ENCODE data around the gene PTGES2. TPM values are rescaled to one million over a fixed set of nuclear protein-coding genes. Genes with fewer than 3 reads are reported as not detected.

The PTGES2 gene
- total RNA-seq, 1 donor from 2014 or later = 44.1 TPM

DNA sequence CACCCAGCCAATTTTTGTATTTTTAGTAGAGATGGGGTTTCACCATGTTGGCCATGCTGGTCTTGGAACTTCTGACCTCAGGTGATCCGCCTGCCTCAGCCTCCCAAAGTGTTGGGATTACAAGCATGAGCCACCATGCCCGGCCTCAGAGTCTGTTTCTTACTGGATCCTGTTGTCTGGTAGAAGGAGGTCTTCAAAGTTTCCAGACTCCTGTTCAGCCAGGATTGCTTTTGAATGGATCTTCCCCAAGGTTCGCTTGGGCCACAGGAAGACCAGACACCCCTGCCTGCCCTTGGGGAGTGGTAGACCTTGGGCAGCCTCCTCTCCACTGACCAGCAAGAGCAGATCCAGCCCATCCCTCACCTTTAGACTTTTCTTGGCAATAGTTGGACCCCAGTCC, 14.1 kb upstream of the PTGES2 start:
- no peaks in the 10 kb centered on the region for H3K9me3 ChIP-seq (ENCODE audit: insufficient read depth, low read depth, low read length)

DNA sequence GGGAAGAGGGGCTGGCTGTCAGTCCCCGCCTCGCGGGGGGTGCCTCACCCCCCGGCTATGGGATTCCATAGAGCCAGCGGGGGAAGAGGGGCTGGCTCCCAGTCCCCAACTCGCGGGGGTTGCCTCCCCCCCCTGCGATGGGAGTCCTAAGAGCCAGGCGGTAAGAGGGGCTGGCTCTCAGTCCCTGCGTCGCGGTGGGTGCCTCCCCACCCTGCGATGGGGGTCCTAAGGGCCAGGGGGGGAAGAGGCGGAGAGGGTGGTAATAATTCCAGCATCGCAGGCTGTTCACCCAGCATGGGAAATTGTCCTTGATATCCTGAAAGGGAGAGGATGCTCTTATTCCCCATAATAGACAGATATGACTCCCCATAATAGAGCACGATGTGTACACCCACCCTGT, 12.1 kb upstream of the PTGES2 start:
- Histone ChIP-seq H3K79me2 (ENCODE audit: insufficient read depth, low read length) (no peaks in the 10 kb centered on the region), H3K27ac (ENCODE audit: low read depth, low read length) (no peak overlapping the region), H4K20me1 (ENCODE audit: insufficient read depth, low read length) (no peaks in the 10 kb centered on the region), H3K27me3 (ENCODE audit: insufficient read depth, low read length) (no peaks in the 10 kb centered on the region), H2AFZ (ENCODE audit: low read depth, low read length) (no peak overlapping the region), H3K4me3 (ENCODE audit: insufficient read depth, low read depth, low read length) (no peak overlapping the region), H3K4me1 (ENCODE audit: insufficient read depth, low read length) (peaks cover 14% of the 10 kb centered on the region), H3K9ac (ENCODE audit: low read length) (no peak overlapping the region), H3K9me3 (ENCODE audit: insufficient read depth, low read depth, low read length) (no peaks in the 10 kb centered on the region), H3K4me2 (ENCODE audit: low read length) (no peak overlapping the region), H3K36me3 (ENCODE audit: insufficient read depth, low read length) (no peaks in the 10 kb centered on the region)
- H3K27me3 Mint-ChIP-seq (ENCODE audit: low read depth, unreplicated experiment) = peaks cover 16% of the 10 kb centered on the region
- no peaks in the 10 kb centered on the region for H3K36me3 Mint-ChIP-seq (ENCODE audit: low read depth, unreplicated experiment)
- H3K27ac Mint-ChIP-seq (ENCODE audit: unreplicated experiment) = no peak overlapping the region
- FAIRE-seq (no peak), DNase-seq (ENCODE audit: low read depth) (no peak)
- H3K4me3 Mint-ChIP-seq (ENCODE audit: unreplicated experiment) = no peak overlapping the region
- H3K9me3 Mint-ChIP-seq (ENCODE audit: unreplicated experiment) = peaks cover 2% of the 10 kb centered on the region
- peaks cover 4% of the 10 kb centered on the region for H3K4me1 Mint-ChIP-seq (ENCODE audit: low read depth, unreplicated experiment)
- TF ChIP-seq, protein P1, sequence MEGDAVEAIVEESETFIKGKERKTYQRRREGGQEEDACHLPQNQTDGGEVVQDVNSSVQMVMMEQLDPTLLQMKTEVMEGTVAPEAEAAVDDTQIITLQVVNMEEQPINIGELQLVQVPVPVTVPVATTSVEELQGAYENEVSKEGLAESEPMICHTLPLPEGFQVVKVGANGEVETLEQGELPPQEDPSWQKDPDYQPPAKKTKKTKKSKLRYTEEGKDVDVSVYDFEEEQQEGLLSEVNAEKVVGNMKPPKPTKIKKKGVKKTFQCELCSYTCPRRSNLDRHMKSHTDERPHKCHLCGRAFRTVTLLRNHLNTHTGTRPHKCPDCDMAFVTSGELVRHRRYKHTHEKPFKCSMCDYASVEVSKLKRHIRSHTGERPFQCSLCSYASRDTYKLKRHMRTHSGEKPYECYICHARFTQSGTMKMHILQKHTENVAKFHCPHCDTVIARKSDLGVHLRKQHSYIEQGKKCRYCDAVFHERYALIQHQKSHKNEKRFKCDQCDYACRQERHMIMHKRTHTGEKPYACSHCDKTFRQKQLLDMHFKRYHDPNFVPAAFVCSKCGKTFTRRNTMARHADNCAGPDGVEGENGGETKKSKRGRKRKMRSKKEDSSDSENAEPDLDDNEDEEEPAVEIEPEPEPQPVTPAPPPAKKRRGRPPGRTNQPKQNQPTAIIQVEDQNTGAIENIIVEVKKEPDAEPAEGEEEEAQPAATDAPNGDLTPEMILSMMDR (IDR thresholded peaks at IDR 0.05; ENCODE audit: insufficient read depth, low read depth, low read length) = no peak
- TF ChIP-seq EZH2 (IDR thresholded peaks at IDR 0.05; ENCODE audit: insufficient read depth, low read length) = no peak

More for the DNA sequence above, 14.1 kb upstream of the PTGES2 start:
- Histone ChIP-seq H3K4me1 (ENCODE audit: insufficient read depth, low read length) (peaks cover 13% of the 10 kb centered on the region), H4K20me1 (ENCODE audit: insufficient read depth, low read length) (no peaks in the 10 kb centered on the region), H2AFZ (ENCODE audit: low read depth, low read length) (no peak overlapping the region), H3K4me3 (ENCODE audit: insufficient read depth, low read depth, low read length) (no peak overlapping the region), H3K9ac (ENCODE audit: low read length) (no peak overlapping the region), H3K27me3 (ENCODE audit: insufficient read depth, low read length) (no peaks in the 10 kb centered on the region), H3K27ac (ENCODE audit: low read depth, low read length) (no peak overlapping the region), H3K36me3 (ENCODE audit: insufficient read depth, low read length) (no peaks in the 10 kb centered on the region), H3K4me2 (ENCODE audit: low read length) (no peak overlapping the region), H3K79me2 (ENCODE audit: insufficient read depth, low read length) (no peaks in the 10 kb centered on the region)
- Mint-ChIP-seq H3K4me1 (ENCODE audit: low read depth, unreplicated experiment) (peaks cover 4% of the 10 kb centered on the region), H3K9me3 (ENCODE audit: unreplicated experiment) (no peaks in the 10 kb centered on the region), H3K27me3 (ENCODE audit: low read depth, unreplicated experiment) (peaks cover 16% of the 10 kb centered on the region), H3K4me3 (ENCODE audit: unreplicated experiment) (no peak overlapping the region), H3K27ac (ENCODE audit: unreplicated experiment) (no peak overlapping the region), H3K36me3 (ENCODE audit: low read depth, unreplicated experiment) (no peaks in the 10 kb centered on the region)
- DNase-seq (ENCODE audit: low read depth) (no peak), FAIRE-seq (no peak)
- no peak for TF ChIP-seq EZH2 (IDR thresholded peaks at IDR 0.05; ENCODE audit: insufficient read depth, low read length)

DNA sequence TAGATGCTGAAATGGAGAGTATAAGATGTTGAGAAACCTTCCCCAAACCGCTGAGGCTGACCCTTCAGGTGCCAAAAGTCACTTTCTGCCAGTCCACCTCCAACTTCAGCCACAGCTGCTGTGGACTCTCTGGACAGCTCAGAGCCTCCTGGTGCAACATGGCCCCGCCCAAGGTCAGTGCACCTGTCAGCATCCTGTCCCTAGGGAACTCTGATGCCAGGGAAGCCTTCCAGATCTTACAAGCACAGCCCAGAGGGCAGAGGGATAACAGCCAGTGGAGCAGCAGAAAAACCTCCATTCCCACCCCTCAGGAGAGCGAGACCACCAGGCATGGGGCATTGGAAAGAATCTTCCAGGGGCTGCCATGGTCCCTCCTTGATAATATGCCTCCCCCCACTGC, 10.5 kb upstream of the PTGES2 start:
- no peaks in the 10 kb centered on the region for H3K36me3 ChIP-seq (ENCODE audit: insufficient read depth, low read length)
- no peak for FAIRE-seq
- Mint-ChIP-seq H3K27me3 (ENCODE audit: low read depth, unreplicated experiment) (peaks cover 22% of the 10 kb centered on the region), H3K36me3 (ENCODE audit: low read depth, unreplicated experiment) (no peaks in the 10 kb centered on the region), H3K27ac (ENCODE audit: unreplicated experiment) (no peak overlapping the region), H3K9me3 (ENCODE audit: unreplicated experiment) (peaks cover 8% of the 10 kb centered on the region), H3K4me3 (ENCODE audit: unreplicated experiment) (no peak overlapping the region), H3K4me1 (ENCODE audit: low read depth, unreplicated experiment) (peaks cover 4% of the 10 kb centered on the region)
- peaks cover 14% of the 10 kb centered on the region for H3K4me1 ChIP-seq (ENCODE audit: insufficient read depth, low read length)
- no peak overlapping the region for H3K4me3 ChIP-seq (ENCODE audit: insufficient read depth, low read depth, low read length)
- H4K20me1 ChIP-seq (ENCODE audit: insufficient read depth, low read length) = no peaks in the 10 kb centered on the region
- no peaks in the 10 kb centered on the region for H3K79me2 ChIP-seq (ENCODE audit: insufficient read depth, low read length)
- no peak overlapping the region for H3K4me2 ChIP-seq (ENCODE audit: low read length)
- no peak overlapping the region for H2AFZ ChIP-seq (ENCODE audit: low read depth, low read length)
- DNase-seq (ENCODE audit: low read depth) = no peak
- H3K9ac ChIP-seq (ENCODE audit: low read length) = no peak overlapping the region
- peaks cover 6% of the 10 kb centered on the region for H3K27me3 ChIP-seq (ENCODE audit: insufficient read depth, low read length)
- TF ChIP-seq, protein P1 (IDR thresholded peaks at IDR 0.05; ENCODE audit: insufficient read depth, low read depth, low read length) = no peak
- no peak for TF ChIP-seq EZH2 (IDR thresholded peaks at IDR 0.05; ENCODE audit: insufficient read depth, low read length)
- no peak overlapping the region for H3K27ac ChIP-seq (ENCODE audit: low read depth, low read length)
- peaks cover 5% of the 10 kb centered on the region for H3K9me3 ChIP-seq (ENCODE audit: insufficient read depth, low read depth, low read length)
